Measurements from ENCODE around the gene S100A1.

Gene S100A1

DNA sequence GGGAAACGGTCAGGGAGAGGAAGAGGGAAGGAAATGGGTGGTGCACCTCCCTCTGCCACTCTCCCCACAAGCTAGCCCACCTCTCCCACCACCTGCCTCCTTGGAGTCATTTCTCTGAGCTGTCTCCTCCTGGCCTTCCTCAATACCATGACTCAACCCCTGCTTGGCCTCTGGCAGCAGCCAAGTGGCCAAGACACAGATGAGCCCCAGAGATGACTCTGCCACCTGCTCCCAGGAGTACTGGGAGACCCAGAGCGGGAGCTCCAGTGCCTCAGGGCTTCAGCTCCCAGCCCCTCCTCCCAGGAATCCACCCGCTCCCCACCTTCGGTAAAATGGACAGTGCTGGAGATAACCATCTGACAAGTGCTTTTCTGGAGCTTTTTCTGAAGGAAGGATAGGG, 17.9 kb upstream of the S100A1 start:
- no peak for DNase-seq (ENCODE audit: low read depth in 1 of 2, low spot score in 1 of 2)

DNA sequence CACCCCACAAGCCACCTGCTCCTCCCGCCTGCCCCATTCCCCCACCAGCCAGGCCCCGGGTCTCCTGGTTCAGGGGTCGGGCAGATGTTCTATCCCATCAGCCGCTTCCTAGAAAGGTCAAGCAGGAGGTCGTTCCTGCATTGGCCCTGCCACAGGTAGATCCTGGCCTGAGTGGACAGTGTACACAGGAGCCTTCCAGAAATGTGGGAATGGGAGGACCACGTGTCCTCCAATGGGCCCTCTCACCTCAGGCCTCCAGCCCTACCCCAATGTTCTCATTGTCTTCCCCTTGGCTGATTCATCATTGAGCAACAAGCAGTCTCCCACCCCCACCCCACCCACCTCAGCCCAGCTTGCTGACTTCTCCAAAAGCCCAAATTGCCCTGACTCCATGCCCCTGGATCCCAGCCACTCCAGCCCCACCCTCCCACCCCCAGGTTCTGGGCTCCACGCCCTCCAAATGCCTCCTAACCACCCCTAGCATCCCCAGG, 17.4 kb upstream of the S100A1 start:
- DNase-seq (ENCODE audit: low read depth in 1 of 2, low spot score in 1 of 2), result no peak

DNA sequence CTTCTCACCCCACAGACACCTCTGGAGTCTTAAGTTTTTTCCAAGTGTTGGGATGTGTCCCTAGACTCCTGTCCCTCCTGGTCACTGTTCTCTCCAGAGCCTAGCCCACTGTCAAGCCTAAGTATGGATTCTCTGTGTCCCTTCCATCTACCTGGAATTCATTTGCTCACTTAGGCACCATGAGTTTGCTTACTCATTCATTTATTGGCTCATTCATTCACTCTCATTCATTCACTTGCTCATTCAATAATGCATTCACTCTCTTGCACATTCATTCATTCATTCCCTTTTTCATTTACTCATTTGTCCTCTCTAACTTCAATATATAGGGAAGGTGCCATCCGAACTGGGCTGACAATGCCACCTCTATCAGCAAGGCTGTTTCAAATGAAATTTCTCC, 16.9 kb upstream of the S100A1 start:
- DNase-seq (ENCODE audit: low read depth in 1 of 2, low spot score in 1 of 2), result no peak

DNA sequence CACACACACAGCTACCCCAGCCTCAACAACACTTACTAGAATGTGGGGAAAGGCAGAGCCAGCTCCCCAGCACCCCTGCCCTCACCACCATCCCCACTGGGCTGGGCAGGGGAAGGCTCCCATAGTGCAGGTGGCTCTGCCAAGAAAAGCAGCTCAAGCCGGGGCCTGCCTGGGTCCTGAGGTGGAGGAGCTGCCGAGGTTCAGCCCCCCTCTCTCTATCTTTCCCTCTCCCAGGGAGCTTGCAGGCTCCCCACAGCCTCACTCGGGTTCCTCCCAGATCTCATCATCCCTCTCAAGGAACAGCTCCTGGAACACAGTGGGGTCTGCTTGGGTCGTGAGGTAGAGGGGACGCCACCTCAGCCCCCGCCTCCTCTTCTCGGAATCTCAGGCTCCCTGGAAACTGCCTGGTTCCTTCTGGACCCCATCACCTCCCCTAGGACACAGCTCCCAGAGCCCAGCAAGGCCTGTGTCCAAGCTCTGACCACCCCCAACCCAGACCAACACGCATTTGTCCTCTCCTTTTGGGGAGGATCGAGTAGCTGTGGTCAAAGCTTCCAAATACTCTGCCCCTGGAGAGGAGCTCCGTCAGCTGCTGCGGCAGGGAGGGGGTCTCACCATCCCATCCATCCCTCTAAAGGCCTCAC, 16.0 kb upstream of the S100A1 start:
- no peak for DNase-seq (ENCODE audit: low read depth in 1 of 2, low spot score in 1 of 2)

DNA sequence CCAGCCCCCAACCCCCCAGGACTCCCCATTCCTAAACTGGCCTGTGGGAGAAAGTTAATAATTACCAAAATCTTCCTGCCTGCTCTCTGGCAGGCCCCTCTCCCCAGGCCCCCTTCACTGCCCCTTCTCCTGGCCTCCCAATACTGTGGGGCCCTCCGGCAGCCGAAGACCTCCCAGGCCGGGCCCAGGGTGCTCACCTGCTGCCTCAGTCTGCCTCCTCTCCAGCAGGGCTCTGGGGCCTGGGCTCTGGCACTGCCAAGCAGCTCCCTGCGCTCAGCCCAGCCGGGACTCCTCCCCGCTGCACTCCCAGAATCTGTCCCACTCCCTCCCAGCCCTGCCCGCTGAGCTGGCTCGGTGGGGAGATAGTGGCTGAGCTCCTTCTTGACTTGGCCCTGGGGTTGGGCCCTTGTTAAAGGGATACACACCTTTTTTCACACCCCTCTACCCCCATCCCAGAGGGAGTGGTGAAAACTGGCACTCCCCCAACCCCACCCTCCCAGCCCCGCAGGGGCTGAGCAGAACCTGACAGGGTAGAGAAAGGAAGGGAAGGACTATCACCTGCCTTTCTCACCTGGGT, 15.4 kb upstream of the S100A1 start, which contains the start of gene S100A16:
Gene S100A16, minus strand, starts transcription at position 383 of the 577 bp plus-strand sequence. CDS start 4,986 bp downstream, outside the sequence.
- DNase-seq (ENCODE audit: low read depth in 1 of 2, low spot score in 1 of 2), result no peak

DNA sequence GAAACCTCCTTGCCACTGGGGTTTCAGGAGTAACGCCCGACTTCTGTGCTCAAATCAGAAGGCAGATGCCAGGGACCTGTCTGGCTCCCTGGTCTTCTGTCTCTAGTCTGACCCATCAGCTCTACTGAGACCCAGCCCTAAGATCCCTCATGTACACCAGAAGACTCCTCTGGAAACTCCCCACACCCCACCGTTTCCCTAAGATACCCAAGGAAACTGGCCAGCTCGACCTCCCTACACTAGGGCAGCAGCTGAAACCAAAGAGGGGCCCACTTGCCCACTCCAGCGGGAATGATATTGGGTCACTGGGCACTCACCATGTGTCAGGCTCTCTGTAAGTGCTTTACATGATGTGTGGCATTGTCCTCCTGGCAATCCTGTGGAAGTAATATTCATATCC, 14.8 kb upstream of the S100A1 start:
- DNase-seq (ENCODE audit: low read depth in 1 of 2, low spot score in 1 of 2), result no peak

DNA sequence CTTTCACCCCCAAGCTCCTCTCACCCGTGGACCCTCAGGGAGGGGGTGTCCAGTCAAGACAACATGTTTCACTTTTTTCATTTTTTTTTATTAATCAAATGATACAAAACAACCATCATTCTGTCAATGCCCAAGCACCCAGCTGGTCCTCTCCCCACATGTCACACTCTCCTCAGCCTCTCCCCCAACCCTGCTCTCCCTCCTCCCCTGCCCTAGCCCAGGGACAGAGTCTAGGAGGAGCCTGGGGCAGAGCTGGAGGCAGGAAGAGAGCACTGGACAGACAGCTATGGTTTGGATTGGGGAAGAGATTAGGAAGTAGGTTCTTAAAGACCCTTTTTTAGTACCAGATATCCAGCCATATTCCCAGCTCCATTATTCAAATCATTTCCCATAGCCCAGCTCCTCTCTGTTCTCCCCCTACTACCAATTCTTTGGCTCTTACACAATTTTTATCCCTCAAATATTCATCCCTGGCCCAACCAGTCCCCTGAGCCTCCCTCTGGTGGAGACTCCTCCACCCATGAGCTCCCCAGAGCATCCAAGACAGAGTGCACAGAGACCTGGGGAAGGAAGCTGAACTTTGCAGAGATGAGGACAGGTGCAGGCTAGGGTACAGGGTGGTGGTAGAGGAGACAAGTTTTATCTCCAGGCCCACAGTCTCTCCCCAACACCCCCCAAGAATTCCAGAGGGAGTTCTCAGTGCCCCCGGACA, 13.9 kb upstream of the S100A1 start:
- DNase-seq (ENCODE audit: low read depth in 1 of 2, low spot score in 1 of 2), result no peak

DNA sequence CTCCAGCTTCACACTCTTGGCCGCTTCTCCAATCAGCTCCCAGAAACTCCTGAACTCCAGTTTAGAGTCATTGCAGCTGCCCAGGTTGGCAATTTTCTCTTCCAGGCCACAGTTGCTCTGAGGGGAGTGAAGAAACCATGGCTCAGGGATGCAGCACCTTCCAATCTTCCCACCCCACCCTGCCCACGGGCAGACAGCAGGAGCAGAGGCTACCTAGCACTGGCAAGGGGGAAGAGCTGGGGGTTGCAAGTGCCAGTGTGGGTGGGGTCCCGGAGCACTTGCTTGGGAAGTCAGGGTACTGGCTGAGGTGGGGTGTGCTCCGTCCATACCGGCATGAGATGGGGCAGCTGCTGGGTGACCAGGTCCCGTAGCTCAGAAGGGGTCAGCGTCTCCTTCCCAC, 13.3 kb upstream of the S100A1 start:
- no peak for DNase-seq (ENCODE audit: low read depth in 1 of 2, low spot score in 1 of 2)

DNA sequence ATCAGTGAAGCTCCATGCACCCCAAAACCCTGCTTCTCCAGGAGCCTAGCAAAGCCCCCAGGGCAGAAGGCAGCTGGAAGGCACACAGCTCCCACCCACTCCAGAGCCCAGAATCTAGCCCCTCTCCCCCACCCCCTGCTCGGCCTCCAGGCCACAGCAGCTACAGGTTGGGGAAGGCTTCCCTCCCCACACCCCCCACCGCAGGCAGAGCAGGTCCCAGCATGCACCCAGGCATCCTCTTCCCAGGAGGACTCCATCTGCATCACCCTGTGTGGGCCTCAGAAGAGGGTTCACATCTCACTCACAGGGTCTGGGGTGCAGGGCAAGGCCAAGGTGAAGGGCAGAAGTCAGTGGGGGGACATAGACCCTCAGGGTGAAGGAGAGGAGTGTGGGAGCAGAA, 12.8 kb upstream of the S100A1 start:
- no peak for DNase-seq (ENCODE audit: low read depth in 1 of 2, low spot score in 1 of 2)

DNA sequence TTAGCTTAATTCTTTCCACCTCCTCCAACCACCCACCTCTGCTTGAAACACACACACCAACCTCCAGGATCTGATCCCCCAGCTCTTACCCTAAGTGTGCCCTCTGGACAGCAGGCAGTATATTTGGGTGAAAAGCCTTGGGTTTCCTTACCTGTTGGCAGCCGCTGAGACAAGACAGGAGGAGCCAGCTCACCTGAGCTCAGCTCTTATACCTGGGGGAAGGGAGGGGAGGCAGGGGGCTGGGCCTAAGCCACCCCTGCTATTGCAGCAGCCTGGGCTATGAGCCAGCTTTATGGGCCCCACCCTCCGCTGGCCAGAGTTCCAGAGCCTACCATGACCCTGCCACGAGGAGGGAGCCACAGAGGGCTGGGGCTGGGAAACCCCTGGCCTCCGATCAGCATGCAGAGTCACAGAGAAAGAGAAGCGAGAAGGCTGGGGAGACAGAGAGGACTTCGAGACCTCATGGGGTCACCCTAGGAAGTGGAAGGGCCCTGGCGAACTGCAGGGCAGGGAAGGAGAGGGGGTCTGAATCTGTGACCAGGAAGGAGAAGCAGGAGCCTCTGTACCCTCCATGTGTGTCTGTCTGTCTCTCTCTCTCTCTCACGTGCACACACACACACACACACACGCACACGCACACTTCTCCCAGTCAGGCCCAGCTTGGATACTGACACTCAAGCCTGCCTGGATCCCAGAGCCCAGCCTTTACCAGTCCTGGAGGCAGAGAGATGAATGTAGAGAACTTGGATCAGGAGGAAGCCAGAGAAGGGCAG, 11.9 kb upstream of the S100A1 start, which contains the start of gene S100A14:
Gene S100A14, minus strand, starts transcription at position 182 of the 773 bp plus-strand sequence. CDS start 467 bp downstream, outside the sequence.
- no peak for DNase-seq (ENCODE audit: low read depth in 1 of 2, low spot score in 1 of 2)

DNA sequence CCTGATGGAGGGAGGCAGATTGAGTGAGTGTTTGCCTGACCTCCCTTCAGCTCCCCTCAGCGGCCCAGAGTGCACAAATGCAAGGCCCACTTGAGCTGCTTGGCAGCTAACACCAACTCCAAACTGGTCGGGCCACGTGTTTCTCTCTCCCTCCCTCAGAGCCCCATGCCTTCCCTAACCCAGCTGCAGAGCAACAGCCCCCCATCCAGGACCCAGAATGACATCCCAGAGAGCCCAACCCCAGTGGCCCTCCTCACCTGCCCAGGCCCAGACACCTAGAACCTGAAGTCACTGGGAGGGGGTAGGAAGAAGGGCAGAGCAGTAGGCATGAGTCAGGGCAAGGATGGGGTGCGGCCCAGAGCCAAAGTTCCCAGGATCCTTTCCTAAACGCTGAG, 11.3 kb upstream of the S100A1 start:
- DNase-seq (ENCODE audit: low read depth in 1 of 2, low spot score in 1 of 2), result no peak

DNA sequence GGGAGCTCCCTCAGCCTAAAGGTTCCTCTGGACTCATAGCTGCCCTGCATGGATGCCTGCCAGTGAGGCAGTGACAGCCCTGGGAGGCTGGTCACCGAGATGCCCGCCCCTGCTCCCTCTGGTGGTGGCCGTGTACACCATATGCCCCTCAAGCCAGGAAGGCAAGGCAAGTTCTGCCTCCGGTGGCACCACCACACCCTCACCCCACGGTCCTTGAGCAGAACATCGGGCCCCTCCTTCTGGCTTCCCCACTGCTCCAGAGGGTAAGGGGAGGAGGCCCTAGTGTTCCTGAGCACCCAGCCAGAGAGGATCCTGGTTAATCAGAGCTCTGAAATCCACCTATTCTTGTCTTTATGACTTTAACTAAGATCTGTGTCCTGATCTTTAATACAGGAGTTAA, 10.6 kb upstream of the S100A1 start:
- peak; percentile 31 to 53 for DNase-seq (ENCODE audit: low read depth in 1 of 2, low spot score in 1 of 2)

DNA sequence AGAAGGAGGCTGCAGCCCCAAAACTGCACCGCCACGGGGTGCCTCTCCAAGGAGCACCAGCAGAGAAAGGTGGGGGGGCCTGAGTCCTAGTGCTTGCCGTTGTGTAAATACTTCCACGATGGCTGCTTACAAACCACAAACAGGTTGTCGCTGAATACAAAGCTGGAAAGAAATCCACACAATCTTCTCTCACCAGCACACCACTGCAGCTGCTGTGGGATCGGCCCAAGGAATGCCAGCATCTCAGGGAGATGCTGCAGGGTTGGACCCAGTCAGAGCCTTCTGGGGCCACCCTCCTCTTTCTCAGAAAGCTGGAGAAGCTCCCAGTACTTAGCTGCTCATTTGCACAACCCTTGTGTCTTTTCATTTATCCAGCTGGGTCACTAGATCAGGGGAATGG, 9.1 kb upstream of the S100A1 start:
- DNase-seq (ENCODE audit: low read depth in 1 of 2, low spot score in 1 of 2), result no peak

DNA sequence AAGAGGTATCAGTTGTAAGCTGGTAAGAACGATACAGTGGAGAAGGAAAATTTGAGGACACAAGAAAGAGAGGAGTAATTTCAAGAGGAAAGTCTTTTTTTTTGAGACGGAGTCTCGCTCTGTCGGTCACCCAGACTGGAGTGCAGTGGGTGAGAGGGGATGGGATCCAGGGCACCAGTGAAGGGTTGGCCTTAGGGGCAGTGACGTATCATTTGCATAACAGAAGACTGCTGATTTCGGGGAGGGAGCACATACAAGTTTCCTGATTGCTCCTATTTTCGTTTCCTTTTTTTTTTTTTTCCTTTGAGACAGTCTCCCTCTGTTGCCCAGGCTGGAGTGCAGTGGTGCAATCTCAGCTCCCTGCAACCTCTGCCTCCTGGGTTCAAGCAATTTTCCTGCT, 5.1 kb upstream of the S100A1 start:
- DNase-seq (ENCODE audit: low read depth in 1 of 2, low spot score in 1 of 2), result no peak

DNA sequence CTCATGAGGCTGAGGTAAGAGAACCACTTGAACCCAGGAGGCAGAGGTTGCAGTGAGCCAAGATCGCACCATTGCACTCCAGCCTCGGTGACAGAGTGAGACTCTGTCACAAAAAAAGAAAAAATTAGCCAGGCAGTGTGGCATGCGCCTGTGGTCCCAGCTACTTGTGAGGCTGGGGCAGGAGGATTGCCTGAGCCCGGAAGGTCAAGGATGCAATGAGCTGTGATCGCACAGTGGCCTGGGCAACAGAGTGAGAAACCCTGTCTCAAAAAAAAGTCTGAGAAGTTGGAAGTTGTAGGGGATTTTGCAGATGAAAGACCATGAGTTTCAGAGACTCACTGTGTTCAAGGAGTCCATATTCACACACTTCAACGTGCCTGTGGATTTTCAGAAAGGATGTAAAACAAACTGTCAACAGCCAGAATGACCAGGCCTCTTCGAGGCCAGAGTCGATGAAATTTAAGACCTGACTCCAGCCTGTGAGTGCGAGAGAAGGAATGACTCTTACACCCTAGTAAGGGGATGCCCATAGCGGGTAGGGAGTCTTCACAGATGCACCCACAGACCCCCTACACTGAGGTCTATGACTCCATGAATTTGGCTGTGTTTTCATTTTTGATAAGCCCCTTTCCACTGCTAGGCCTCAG, 3.1 kb upstream of the S100A1 start:
- DNase-seq (ENCODE audit: low read depth in 1 of 2, low spot score in 1 of 2), result no peak

DNA sequence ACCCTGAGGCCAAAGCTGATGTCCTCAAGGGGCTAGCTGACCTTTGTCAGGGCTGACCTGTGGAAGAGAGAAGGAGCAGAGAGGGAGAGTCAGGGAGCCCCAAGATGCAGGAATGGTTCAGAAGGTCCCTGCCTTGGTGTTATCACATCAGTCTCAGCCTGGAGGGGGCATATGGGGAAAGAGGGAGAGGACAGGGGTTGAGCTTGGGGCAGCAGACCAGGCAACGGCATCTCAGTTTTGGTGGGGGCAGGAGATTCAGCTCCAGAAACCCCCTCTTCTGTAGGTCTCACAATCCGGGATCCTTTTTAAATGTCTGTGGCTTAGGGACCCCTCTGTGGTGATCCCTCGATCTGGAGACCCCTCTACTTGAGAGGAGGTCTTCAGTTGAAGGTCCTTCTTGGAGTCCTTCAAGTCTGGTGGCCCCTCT, 1.7 kb upstream of the S100A1 start:
- DNase-seq (ENCODE audit: low read depth in 1 of 2, low spot score in 1 of 2), result no peak

DNA sequence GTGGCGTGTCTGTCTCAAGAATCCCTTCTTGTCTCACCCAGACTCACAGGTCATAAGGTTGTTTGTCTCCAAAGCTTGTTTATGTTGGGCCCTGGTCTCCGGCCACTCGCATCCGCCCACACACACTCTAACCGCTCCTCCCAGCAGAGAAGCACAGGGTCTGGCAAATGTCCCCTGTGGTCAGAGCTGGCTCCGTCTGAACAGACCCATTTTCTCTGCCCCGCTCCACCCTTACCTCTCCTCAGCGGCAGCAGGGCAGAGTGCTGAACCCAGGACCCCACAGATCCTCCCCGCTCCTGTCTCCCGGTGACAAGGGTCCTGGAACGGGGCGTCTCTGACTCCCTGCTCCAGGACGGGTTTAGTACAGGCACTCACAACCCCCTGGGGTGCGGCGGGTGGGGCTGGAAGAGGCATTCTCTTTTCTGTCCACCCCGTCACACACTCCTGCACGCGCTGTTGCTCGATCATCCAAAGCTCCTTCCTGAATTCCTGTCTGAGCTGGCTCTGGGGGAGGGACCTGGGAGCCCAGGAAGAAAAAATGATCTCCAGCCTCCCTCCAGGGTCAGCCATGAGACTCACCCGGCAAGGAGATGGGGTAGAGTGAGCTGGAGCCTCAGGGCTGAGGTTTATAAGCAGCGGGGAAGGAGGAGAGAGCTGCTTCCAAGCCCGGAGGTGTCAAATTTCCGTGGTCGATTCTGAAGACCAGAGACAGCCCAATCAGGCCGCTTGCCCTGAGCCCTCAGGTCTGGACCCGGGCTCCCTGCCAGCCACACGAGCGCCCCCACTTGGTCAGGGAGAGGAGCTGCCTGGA, 1.1 kb upstream of the S100A1 start, which contains the start of gene S100A13:
Gene S100A13, minus strand, starts transcription at position 602 of the 811 bp plus-strand sequence. CDS start 1,033 bp downstream, outside the sequence.
- no peak for DNase-seq (ENCODE audit: low read depth in 1 of 2, low spot score in 1 of 2)

DNA sequence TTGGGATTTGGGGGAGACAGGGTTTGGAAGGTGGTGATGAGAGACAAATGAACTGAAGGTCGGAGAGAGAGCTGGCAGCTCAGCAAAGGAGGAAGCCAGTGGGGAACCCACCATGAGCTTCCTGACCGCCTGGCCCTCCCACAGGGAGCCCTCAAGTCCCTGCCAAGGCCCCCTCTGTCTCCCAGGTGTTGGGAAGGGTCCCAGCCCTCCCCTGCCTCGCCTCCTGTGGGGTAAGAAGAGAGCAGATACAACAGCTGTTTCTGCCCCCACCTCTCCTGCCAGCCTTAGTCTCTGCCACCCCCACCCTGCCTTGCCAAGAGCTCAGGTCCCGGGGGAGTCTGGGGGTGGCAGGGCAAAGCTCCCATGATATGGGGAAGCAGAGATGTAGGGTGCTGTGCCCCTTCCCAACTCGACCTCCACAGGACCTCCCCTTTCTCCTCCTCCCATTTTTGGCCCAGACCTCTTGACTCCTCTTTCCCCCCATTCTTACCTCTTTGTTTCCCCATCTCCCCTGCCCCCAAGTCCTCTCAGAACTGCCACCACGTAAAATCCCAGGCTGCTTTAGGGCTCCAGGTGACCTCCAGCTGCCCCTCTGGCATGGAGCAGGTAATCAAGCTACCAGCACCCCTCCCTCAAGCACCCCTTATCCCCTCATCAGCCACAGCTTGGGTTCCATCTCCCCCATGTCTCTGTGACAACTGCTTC, 556 bp downstream of the S100A1 start:
- DNase-seq (ENCODE audit: low read depth in 1 of 2, low spot score in 1 of 2), result no peak

DNA sequence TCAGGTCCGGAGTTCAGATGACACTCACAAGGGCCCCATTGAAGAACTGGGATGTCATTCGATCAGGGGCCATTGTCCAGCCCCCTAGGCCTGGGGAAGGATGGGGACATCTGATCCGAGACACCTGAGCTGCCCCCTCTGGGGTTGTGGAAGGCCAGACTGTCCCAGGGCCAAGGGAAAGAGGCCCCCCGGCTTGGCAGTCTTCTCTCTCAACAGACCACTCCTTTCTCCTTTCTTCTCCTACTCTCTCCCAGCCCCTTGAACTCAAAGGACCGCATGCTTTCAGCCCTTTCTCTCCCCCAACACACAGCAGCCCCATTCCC, 1.1 kb downstream of the S100A1 start:
- DNase-seq (ENCODE audit: low read depth in 1 of 2, low spot score in 1 of 2), result no peak

DNA sequence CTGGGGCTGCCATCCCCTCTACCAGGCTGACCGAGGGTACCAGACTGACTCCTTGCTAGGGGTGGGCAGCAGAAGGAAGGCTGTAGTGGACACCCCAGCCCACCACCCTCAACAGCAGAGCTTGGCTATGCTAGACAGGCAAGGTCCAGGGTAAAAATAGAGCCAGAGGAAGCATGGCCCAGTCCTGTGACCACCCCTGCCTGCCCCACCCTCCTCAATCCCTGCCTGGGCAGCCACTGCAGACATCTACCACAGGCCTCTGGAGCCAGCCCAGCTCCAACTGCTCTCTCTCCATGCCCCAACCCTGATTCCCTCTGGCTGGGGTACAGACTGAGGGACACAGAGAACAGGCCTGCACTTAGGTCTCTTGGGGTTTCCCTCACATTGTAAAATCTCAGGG, 1.7 kb downstream of the S100A1 start:
- DNase-seq (ENCODE audit: low read depth in 1 of 2, low spot score in 1 of 2), result no peak
